Stimulated activated CD4-positive, alpha-beta T cell treated with anti-CD3 and anti-CD28 coated beads, Interleukin-2, amount 100 ng/mL, for 4 hours (primary cell): ENCODE data around the gene PPP1R27.
A peak's percentile ranks its signal among the peaks of the same experiment; 100 is the strongest.

Experiments used
- DNase-seq: peaks from one replicate; pipeline ENCODE4 v3.0.0-alpha.2; 2020; ENCODE audit warnings: low read depth

The PPP1R27 gene

DNA sequence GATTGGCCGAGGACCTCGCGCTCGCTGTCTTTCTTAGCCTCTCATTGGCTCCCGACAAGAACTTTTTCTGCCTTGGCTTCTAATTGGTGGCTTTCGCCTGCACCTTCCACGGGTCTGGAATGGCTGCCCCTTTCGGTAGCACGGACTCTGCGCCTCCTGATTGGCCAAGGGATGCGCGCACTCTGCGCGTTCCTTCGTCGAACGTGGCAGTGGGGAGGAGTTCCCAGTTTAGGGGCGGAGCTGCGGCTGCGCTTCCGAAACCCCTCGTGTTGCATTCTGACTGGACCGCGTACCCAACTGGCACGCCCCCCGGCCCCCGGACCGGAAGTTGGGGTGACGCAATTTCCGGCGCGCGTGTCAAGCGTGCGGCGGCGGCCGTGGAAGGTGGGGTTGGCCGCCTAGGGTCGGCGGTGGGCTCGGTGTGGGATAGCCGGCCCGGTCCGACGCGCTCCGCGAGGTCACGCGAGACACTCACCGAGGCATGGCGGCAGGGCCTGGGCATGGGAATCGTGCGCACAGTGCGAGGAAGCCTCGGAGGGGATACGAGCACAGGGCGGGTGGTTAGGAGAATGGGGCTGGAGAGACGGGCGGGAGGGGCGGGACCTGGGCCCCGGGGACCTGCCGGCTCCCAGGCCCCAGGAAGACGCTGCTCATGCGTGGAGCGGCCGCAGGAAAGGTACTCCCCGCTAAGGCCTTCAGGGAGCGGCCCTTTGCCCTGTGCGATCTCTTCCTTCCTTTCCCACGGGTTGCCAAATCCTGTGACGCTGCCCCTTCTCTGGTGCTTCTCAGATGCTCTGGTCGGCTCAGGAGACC, 26.1 kb upstream of the PPP1R27 start:
- DNase-seq, result peak; percentile 98

DNA sequence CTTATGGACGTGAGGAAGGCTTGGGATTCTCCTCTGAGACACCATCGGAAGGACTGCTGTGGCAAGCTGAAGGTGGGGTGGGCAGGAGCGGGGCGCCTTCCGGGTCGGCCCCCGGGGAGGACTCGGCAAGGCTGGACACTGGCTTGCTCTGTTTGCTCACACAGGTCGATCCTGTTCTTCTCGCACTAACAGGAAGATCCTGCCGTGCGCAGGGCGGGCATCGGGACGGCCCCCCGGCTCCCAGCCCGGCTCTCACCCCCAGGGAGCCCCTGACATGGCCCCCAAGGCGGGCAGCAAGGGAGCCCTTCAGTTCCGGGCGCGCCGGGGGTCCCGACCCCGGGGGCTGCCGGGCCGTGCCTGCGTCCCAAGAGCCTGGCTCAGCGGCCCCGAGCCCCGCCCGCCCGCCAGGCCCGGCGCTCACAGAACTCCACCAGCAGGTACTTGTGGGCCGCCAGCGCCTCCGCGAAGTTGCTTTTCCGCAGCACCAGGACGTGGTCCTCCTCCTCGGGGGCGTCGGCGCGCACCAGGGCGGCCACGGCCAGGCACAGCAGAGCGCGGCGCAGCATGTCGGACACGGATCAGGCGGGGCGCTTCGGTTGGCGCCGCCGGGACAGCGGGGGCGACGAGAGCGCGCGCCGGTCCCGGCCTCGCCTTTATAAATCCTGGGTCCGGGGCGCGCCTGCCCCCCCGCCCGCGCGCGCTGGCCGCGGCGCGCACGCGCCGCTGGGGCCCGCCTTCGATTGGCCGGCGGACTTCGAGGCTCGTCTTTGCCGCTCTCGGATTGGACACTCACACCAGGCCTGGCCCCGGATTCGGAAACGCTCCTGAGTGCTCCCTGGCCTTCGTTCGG, 25.3 kb upstream of the PPP1R27 start, which contains the start of gene P4HB:
TSS of gene P4HB (minus strand) at position 630 of the 850 bp plus-strand sequence. CDS start at position 566, 64 bp downstream.
- no peak for DNase-seq

DNA sequence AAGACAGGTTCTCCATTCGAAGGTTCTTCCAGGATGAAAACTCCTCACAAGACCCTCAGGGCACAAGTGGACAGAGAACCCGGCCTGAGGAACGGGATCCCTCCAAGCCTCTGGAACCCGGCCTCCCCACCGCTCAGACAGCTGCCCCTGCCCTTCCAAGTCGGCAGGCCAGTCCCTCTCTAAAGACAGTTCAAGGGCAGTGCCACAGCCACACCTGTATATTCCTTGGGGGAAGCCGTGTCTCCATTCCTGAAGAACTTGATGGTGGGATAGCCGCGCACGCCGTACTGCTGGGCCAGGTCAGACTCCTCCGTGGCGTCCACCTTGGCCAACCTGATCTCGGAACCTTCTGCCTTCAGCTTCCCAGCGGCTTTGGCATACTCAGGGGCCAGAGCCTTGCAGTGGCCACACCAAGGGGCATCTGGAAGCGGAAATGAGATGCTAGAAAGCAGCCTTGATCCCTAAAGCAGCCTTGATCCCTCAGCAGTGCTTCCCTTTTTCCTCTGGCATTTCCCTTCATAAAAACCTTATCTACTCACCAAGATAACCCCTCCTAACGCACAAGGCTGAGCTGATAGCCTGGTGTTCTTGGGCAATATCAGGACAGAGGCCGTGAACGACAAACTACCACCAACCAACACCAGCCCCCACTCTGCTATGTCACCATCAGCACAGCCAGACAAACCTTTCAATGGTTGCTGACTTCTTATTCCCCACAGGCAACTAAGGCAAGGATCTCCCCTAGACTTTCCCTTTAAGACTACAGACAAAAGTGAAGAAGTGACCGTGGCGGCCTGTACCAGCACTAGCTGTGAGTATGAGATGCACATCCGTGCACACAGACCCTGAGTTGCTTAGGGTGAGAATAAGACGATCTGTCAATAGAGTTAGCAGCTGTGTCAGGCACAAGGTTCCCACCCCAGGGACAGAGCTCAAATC, 24.4 kb upstream of the PPP1R27 start:
- DNase-seq, result no peak

DNA sequence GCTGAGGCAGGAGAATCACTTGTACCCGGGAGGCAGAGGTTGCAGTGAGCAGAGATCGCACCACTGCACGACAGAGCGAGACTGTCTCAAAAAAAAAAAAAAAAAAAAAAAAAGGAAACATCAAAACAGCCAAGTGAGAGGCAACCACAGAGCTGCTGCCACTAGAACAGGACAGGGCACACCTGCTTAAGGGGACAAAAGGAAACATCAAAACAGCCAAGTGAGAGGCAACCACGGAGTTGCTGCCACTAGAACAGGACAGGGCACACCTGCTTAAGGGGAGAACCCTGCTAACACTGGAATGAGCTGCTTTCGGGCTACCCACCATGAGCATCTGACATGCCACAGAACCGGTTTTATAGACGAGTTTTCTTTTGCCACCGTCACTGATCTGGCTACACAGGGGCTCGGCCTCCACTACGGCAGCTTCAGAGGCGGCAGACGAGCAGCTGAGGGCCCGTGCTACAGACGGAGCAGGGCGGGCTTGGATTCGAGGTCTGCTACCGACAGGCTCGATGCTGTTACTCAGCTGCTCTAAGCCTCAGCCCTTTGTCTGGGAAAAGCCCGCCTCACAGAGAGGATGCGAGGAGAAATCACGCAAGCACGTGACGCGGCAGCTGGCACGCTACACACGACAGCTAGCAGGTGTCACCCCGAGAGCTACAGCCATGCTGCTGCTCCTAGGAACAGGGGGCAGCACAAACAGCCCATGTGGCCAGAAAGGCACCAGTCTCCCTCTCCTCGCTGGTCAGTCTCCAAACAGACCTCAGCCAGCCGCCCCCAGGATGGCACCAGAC, 23.5 kb upstream of the PPP1R27 start:
- no peak for DNase-seq

DNA sequence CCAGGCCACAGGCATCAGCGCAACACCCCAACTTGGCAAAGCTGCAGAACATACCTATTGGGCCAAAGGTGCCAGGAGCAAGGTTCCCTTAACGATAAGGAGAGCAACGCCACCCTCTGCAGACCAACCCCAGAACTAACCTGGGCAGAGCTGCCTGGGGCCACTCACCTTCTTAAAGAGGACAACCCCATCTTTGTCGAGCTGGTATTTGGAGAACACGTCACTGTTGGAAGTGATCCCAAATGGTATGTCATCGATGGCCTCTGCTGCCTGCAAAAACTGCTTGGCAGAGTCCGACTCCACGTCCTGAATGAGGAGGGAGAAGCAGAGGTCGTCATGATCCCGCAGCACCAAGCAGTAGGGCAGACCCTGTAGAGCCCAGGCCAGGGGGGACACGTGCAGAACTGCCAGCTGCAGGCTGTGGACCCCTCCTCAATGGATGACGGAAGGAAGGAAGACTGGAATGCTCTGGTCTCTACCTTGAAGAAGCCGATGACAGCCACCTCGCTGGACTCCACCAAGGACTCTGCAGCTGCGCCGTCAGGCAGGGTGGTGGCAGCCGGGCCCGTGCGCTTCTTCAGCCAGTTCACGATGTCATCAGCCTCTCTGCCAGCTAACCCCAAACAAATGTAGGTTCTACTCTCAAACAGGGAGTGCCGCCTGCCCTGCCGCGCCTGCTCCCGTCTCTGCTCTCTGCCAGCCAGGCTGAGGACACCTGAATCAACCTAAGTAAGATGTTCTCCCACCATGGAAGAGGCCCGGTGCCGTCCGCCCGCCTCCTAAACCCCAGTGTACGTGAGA, 20.3 kb upstream of the PPP1R27 start:
- no peak for DNase-seq

DNA sequence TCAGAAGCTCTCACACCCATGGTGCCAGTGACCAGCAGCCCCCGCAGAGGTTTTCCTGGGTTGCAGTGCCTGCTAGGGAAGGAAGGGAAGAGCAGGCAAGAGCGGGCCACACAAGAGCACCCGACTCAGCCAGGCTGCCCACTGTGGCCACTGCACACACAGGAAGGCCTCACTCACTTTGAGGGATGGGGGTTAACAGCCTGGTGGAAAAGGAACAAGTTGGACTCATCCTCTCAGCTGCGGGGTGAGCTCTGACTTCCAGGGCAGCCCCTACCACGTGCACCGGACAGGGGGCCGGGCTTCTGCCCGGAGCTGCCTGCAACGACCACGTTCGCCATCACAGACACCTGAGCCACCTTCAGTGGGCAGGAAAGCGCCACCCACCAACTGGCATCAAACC, 17.4 kb upstream of the PPP1R27 start:
- DNase-seq, result no peak

DNA sequence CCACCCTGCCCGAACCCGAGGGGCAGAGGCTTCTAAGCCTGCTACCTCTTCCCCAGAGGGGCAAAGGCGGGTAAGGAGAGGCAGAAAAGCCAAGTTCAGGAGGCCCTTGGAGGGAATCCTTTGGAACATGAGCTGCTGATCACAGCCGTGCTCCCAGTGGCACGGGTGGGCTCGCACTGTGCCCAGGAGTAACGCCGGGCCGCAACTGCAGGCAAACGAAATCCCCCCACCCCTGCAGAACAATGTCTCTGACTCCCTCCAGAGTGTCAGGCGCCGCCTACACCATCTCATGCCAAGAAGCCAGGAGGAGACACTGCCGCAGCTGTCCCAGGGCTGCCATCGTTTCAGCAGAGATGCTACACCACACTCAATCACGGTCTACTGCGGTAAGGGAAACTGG, 16.6 kb upstream of the PPP1R27 start:
- DNase-seq, result no peak

DNA sequence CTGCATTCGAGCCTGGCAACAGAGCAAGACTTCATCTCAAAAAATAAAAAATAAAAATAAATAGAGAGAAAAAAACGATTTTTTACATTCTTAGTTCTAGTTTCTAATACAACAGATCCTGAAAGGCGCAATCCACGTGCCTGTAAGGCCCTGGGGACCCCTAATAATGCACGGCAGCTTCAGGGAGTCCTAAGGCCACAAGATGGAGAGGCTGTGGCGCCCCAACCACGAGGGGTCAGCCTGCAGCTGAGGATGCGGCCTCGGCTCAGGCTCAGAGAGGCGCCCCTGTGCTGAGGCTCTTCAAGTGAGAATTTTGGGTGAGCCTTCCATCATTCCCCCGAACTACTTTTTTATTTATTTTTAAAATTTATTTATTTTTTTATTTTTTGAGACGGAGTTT, 14.6 kb upstream of the PPP1R27 start:
- DNase-seq, result no peak

DNA sequence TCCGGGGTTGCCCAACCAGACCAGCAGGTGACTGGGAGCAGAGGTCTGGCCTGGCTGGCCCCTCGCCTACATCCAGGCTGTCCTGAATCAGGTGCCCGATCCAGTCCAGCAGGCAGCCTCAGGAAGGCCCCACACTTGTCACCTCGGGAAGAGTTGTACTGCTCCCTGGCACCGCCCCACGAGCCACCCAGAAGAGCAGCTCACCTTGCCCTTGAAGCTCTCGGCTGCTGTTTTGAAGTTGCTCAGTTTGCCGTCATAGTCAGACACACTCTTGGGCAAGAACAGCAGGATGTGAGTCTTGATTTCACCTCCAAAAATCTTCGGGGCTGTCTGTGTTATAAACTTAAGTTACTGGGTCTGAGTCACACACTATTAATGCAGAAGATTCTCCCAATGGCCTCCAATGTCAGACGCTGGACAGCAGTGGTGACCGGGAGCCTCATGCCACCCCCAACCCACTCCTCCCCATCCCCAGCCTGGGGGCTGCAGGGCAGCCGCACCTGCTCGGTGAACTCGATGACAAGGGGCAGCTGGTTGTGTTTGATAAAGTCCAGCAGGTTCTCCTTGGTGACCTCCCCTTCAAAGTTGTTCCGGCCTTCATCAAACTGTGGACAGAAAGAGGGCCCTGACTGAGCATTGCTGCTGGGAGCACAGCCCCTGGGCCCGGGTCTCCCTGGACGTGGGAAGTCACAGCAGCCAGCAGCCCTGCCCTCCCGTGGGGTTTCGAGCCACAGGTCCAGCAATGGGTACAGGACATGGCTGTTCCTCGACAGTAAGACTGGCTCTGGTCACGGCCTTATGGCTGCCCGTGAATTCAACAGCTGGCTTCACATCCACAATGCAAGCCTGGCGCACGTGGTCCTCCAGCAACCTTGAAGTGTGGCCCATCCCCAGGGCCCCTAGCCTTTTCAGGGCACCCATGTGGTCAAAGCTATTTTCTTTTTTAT, 12.2 kb upstream of the PPP1R27 start:
- DNase-seq, result no peak

DNA sequence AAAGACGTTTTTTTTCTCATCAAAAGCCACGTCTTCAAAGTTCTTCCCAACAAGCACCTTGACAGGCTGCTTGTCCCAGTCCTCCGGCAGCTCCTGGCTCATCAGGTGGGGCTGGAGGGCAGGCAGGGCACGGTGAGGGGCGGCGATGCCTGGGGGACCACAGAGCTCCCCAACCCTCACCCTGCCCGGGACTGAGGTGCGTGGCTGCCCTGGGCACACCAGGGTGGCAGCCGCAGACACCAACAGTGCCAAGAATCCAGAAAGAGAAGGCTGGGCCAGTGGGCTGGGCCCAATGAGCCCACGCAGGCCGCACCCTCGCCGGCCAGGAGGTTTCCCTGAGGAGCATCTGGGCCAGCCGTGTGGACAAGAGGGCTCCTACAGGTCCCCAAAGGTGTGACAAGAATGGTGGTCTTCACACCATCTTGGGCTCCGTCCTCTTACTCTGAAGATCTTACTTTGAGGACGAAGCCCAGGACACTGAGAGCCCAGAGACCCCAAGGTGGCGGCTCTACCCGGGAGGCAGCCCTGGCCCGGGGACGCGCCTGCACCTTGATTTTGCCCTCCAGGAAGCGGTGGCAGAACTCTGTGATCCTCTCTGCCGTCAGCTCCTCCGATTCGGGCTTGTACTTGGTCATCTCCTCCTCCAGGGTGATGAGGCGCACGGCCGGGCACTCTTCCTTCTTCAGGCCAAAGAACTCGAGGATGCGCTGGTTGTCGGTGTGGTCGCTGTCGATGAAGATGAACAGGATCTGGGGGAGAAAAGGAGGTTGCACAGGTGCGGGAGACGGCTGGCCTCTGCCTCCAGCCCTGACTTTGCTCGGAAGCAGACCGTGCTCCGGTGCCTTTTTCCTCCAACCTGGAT, 11.3 kb upstream of the PPP1R27 start:
- DNase-seq, result no peak

DNA sequence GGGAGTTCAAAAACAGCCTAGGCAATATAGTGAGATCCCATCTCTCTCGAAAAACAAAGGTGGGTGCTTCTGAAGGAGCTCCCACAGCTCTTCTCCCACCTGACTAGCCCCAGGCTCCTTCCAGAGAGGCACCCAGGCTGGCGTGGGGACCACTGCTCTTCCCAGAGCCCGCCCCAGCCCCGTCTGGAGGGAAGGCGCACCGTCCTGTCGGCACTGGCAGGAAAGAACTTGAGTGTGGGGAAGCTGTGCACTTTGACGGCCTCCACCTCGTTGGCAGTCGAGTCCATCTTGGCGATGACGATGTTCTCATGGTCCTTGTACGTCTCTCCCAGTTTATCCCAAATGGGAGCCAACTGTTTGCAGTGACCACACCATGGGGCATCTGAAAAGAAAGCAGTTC, 10.5 kb upstream of the PPP1R27 start:
- DNase-seq, result no peak

DNA sequence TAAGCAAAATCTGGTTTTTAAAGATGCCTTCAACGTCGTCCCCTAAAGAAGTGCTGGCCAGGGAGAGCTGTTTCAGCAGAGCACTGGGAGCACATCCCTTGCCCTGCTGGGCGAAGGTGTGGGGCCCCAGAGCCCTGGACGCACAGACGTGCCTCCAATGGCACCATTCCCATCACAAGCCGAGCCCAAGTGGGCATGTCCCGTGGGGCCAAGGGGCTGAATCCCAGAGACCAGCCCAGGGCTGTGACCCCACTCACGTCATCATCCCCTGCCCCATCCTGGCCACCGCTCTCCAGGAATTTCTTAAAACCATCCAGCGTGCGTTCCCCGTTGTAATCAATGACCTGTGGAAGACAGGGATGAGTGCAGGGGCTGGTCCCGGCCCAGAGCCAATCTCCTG, 10.0 kb upstream of the PPP1R27 start:
- DNase-seq, result no peak

DNA sequence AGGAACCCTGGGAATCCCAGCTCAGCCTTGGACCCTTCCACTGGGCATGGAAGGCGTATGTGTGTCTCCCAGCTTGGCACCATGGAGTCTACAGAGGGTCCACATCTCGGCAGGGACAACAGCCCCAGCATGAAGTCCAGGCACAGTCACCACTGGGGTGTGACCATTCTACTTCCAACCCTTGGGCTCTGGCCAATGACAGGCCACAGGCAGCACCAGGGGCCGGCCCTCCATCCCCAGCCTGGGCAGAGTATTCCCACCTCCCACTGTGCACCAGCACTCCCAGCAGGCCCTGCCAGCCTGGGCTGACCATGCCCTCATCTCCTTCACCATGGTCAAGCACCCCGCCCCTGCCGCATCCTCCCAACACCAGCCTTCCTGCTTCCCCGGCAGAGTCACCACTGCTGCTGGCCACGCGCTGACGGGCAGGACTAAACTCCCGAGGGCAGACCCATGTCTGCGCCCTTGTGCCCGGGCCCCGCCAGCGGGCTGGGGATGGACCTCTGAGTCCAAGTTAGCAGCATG, 9.5 kb upstream of the PPP1R27 start:
- no peak for DNase-seq

DNA sequence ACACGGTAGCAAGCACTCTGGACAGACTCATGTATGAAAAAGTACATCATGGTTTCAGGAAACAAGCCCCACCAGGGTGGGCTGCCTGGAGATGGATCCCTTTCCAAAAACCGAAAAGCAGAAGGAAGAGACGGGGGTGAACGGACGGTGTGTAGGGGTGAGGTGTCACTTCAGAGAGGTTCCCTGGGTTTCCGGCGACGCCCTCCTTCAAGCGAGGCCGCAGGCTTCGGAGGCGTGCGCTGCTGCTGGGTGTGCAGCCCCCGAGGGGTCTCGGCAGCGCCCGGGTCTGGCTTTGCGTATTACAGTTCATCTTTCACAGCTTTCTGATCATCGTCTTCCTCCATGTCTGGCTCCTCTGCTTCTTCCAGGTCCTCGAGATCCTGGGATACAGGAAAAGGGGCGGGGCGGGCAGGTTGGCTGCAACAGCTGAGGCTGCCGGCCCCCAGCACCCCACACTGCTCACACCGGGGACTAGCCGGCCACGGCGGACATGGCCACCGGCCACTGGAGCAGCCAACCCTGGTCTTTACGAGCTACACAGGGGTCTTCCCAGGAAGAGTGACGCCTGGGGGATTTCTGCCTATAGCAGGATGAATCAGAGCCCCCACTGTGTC, 9.0 kb upstream of the PPP1R27 start:
- DNase-seq, result no peak

DNA sequence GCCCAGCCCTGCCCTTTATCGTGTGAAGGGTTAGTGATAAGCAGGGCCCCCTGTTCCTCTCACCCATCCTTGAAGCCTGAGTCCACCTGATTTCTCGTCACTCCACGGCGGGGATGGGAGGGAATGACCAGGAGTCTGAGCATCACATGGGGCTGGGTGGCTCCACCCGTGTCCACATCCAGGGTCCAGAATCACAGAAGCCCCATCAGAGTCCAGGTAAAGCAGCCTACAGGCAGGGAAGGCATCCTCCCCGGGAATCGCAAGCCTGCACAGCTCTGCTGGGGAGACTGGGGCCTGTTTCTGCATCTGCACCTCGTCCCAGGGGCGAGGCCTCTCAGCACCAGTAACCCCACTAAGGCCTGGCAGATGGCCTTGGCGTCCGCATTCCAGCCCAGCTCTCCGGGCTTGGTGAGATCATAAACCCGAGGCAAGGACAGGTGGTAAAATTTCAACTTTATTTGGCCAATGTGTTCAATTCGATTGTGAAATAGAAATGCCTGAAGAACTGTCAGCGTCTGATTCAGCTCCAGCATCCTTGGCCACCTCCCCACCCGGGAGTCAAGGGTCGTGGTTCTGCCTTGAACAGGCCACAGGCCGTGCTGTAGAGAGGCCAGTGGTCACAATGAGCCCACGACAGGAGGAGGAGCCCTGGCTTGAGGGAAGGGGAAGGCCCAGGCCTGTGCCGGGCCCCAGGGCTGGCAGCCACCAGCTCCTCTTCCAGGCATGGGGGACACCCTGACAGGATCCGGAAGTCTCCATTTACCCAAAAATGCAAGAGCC, 8.1 kb upstream of the PPP1R27 start:
- no peak for DNase-seq

DNA sequence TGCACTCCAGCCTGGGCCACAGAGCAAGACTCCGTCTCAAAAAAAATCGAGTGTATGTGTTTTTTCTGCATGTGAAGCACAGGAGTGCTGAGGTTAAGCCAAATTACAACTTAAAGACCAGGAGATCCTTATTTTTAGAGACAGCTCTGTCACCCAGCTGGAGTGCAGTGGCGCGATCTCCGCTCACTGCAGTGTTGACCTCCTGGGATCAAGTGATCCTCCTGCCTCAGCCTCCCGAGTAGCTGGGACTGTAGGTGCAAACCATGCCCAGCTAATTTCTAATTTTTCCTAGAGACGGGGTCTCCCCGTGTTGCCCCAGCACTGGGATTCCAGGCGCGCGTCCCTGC, 7.5 kb upstream of the PPP1R27 start:
- no peak for DNase-seq

DNA sequence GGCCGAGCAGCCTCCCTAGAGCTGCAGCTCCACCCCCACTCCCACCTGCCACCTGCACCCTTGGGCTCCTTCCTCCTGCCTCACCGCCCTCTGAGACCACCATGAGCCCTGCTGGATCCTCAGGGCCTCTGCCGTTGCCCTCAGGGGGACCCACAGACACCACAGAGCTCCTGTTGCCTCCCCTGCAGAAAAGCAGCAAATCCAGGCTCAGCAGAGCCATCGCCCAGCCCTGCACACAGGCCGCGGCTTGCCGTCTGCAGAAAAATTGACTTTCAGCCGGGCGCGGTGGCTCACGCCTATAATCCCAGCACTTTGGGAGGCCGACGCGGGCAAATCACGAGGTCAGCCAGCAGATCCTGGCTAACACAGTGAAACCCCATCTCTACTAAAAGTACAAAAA, 7.0 kb upstream of the PPP1R27 start:
- DNase-seq, result no peak
